DMS153 treated with DMSO at 0.1 percent for 48 hours (cell line): Measurements from ENCODE around the gene PCDHA1.
"Not testable (repeated sequence)": the region's sequence is repeated elsewhere in the genome, so short reads cannot be mapped to it uniquely, and the experiment has no call there.

ENCODE experiments used
- DNase-seq: peaks from one replicate; lab custom pipeline; 2025; ENCODE audit not compliant: unreplicated experiment; lab: John Stamatoyannopoulos, UW

Gene PCDHA1

DNA sequence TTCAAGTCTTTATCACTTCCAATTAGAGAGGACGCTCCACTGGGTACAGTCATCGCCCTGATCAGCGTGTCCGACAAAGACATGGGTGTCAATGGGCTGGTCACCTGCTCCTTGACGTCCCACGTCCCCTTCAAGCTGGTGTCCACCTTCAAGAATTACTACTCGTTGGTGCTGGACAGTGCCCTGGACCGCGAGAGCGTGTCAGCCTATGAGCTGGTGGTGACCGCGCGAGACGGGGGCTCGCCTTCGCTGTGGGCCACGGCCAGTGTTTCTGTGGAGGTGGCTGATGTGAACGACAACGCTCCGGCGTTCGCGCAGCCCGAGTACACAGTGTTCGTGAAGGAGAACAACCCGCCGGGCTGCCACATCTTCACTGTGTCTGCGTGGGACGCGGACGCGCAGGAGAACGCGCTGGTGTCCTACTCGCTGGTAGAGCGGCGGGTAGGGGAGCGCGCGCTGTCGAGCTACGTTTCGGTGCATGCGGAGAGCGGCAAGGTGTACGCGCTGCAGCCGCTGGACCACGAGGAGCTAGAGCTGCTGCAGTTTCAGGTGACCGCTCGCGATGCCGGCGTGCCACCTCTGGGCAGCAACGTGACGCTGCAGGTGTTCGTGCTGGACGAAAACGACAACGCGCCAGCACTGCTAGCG is 22.4 kb downstream of the PCDHA1 start:
- not testable (repeated sequence) for DNase-seq

DNA sequence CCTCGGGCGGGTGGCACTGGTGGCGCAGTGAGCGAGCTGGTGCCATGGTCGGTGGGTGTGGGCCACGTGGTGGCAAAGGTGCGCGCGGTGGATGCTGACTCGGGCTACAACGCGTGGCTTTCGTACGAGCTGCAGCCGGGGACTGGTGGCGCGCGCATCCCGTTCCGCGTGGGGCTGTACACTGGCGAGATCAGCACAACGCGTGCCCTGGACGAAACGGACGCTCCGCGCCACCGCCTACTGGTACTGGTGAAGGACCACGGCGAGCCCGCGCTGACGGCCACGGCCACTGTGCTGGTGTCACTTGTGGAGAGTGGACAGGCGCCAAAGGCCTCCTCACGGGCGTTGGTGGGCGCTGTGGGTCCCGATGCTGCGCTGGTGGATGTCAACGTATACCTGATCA is 22.9 kb downstream of the PCDHA1 start:
- DNase-seq: no peak

DNA sequence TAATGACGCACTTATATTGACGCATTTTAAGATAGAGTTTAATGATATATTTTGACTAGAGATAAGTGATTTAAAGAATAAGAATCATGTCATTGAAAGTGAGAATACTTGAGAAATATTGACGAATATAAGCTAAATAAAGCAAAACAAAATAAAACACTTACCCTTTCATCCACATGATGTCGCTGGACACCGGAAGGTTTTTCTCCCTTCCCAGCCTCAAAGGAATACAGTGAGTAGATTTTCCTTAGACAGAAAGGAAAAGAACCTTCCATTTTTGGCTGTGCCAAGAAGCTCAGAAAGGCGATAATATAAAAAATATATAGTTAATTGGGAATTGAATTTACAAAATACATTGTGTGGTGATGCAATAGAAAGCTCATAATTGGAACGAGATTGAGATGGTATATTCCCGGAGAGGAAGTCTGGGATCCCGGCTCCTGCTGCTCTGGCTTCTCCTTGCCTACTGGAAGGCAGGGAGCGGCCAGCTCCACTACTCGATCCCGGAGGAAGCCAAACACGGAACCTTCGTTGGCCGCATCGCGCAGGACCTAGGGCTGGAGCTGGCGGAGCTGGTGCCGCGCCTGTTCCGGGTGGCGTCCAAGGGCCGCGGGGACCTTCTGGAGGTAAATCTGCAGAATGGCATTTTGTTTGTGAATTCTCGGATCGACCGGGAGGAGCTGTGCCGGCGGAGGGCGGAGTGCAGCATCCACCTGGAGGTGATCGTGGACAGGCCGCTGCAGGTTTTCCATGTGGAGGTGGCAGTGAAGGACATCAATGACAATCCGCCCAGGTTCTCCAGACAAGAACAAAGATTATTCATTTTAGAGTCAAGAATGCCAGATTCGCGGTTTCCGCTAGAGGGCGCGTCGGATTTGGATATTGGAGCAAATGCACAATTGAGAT is 35.7 kb downstream of the PCDHA1 start, which contains the start of gene PCDHA5:
TSS of gene PCDHA5 (plus strand) at position 239 of the 906 bp plus-strand sequence.
- no peak for DNase-seq

DNA sequence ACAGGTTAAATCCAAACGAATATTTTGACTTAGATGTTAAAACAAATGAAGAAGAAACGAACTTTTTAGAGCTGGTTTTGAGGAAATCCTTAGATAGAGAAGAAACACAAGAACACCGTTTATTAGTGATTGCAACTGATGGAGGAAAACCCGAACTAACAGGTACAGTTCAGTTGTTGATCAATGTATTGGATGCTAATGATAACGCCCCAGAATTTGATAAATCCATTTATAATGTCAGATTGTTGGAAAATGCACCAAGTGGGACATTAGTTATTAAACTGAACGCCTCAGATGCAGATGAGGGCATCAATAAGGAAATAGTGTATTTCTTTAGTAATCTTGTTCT is 36.3 kb downstream of the PCDHA1 start:
- DNase-seq: no peak

DNA sequence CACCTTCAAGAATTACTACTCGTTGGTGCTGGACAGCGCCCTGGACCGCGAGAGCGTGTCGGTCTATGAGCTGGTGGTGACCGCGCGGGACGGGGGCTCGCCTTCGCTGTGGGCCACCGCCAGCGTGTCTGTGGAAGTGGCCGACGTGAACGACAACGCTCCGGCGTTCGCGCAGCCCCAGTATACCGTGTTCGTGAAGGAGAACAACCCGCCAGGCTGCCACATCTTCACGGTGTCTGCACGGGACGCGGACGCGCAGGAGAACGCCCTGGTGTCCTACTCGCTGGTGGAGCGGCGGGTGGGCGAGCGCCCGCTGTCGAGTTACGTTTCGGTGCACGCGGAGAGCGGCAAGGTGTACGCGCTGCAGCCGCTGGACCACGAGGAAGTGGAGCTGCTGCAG is 37.0 kb downstream of the PCDHA1 start:
- not testable (repeated sequence) for DNase-seq

DNA sequence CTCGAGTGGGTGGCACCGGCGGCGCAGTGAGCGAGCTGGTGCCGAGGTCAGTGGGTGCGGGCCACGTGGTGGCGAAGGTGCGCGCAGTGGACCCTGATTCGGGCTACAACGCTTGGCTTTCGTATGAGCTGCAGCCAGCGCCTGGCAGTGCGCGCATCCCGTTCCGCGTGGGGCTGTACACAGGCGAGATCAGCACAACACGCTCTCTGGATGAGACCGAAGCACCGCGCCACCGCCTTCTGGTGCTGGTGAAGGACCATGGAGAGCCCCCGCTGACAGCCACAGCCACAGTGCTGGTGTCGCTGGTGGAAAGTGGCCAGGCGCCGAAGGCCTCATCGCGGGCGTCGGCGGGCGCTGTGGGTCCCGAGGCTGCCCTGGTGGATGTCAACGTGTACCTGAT is 37.5 kb downstream of the PCDHA1 start:
- no peak for DNase-seq

DNA sequence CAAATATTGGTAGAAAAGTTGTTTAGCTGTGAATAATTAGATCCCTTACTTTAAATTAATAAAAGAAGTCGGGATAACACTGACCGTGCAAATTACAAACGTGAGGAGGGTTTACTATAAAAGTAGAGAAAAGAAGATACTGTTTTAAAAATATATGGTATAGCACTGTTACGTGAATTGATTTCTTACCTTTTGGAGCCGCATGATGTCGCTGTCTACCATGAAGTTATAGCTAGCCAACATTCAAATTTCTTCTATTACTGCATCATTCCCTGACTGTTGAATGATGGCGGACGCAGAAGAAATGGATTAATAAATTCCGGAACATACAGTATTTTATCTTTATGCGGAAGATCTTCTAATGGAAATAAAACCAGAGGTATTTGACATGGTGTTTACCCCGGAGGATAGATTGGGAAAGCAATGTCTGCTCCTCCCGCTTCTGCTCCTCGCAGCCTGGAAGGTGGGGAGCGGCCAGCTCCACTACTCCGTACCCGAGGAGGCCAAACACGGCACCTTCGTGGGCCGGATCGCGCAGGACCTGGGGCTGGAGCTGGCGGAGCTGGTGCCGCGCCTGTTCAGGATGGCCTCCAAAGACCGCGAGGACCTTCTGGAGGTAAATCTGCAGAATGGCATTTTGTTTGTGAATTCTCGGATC is 41.9 kb downstream of the PCDHA1 start, which contains the start of gene PCDHA6:
TSS of gene PCDHA6 (plus strand) at position 257 of the 658 bp plus-strand sequence. CDS start at position 389, 132 bp downstream.
- no peak for DNase-seq

DNA sequence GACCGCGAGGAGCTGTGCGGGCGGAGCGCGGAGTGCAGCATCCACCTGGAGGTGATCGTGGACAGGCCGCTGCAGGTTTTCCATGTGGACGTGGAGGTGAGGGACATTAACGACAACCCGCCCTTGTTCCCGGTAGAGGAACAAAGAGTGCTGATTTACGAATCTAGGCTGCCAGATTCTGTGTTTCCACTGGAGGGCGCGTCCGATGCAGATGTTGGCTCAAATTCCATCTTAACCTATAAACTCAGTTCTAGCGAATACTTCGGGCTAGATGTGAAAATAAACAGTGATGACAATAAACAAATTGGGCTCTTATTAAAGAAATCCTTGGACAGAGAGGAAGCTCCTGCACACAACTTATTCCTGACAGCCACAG is 42.4 kb downstream of the PCDHA1 start:
- no peak for DNase-seq

DNA sequence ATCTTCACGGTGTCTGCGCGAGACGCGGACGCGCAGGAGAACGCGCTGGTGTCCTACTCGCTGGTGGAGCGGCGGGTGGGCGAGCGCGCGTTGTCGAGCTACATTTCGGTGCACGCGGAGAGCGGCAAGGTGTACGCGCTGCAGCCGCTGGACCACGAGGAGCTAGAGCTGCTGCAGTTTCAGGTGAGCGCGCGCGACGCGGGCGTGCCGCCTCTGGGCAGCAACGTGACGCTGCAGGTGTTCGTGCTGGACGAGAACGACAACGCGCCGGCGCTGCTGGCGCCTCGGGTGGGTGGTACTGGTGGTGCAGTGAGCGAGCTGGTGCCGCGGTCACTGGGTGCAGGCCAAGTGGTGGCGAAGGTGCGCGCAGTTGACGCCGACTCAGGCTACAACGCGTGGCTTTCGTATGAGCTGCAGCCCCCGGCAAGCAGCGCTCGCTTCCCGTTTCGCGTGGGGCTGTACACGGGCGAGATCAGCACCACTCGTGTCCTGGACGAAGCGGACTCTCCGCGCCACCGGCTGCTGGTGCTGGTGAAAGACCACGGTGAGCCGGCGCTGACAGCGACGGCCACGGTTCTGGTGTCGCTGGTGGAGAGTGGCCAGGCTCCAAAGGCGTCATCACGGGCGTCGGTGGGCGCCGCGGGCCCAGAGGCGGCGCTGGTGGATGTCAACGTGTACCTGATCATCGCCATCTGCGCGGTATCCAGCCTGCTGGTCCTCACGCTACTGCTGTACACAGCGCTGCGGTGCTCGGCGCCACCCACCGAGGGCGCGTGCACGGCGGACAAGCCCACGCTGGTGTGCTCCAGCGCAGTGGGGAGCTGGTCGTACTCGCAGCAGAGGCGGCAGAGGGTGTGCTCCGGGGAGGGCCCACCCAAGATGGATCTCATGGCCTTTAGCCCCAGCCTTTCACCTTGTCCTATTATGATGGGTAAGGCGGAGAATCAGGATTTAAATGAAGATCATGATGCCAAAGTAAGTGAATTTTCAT is 43.9 kb downstream of the PCDHA1 start:
- not testable (repeated sequence) for DNase-seq

DNA sequence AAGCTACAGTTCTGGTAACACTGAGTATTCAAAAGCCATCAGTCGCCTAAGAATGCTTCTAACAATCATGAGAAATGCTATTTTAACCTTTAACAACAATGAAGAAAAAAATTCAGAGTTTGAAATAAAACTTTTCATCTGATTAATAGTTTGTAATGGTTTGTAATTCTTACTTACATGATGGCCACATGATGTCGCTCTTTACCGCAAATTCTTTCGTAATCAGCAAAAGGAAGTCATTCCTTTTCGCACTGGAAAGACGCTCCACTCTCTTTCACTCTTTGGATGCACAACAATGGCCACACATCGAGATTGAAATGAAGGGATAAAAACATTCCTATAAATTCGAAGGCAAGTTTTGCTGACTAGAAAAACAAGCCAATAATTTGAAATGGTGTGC is 48.1 kb downstream of the PCDHA1 start, which contains the start of gene PCDHA7:
TSS of gene PCDHA7 (plus strand) at position 277 of the 400 bp plus-strand sequence. CDS start at position 392, 115 bp downstream.
- no peak for DNase-seq

DNA sequence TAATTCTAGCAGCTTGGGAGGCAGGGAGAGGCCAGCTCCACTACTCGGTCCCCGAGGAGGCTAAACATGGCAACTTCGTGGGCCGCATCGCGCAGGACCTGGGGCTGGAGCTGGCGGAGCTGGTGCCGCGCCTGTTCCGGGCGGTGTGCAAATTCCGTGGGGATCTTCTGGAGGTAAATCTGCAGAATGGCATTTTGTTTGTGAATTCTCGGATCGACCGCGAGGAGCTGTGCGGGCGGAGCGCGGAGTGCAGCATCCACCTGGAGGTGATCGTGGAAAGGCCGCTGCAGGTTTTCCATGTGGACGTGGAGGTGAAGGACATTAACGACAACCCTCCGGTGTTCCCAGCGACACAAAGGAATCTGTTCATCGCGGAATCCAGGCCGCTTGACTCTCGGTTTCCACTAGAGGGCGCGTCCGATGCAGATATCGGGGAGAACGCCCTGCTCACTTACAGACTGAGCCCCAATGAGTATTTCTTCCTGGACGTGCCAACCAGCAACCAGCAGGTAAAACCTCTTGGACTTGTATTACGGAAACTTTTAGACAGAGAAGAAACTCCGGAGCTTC is 48.6 kb downstream of the PCDHA1 start:
- not testable (repeated sequence) for DNase-seq

DNA sequence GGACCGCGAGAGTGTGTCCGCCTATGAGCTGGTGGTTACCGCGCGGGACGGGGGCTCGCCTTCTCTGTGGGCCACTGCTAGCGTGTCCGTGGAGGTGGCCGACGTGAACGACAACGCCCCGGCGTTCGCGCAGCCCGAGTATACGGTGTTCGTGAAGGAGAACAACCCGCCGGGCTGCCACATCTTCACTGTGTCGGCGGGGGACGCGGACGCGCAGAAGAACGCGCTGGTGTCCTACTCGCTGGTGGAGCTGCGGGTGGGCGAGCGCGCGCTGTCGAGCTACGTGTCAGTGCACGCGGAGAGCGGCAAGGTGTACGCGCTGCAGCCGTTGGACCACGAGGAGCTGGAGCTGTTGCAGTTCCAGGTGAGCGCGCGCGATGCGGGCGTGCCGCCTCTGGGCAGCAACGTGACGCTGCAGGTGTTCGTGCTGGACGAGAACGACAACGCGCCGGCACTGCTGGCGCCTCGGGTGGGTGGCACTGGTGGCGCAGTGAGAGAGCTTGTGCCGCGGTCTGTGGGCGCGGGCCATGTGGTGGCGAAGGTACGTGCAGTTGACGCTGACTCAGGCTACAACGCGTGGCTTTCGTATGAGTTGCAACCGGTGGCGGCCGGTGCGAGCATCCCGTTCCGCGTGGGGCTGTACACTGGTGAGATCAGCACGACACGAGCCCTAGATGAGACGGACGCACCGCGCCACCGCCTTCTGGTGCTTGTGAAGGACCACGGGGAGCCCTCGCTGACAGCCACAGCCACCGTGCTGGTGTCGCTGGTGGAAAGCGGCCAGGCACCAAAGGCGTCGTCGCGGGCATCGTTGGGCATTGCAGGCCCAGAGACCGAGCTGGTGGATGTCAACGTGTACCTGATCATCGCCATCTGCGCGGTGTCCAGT is 49.9 kb downstream of the PCDHA1 start:
- no peak for DNase-seq

DNA sequence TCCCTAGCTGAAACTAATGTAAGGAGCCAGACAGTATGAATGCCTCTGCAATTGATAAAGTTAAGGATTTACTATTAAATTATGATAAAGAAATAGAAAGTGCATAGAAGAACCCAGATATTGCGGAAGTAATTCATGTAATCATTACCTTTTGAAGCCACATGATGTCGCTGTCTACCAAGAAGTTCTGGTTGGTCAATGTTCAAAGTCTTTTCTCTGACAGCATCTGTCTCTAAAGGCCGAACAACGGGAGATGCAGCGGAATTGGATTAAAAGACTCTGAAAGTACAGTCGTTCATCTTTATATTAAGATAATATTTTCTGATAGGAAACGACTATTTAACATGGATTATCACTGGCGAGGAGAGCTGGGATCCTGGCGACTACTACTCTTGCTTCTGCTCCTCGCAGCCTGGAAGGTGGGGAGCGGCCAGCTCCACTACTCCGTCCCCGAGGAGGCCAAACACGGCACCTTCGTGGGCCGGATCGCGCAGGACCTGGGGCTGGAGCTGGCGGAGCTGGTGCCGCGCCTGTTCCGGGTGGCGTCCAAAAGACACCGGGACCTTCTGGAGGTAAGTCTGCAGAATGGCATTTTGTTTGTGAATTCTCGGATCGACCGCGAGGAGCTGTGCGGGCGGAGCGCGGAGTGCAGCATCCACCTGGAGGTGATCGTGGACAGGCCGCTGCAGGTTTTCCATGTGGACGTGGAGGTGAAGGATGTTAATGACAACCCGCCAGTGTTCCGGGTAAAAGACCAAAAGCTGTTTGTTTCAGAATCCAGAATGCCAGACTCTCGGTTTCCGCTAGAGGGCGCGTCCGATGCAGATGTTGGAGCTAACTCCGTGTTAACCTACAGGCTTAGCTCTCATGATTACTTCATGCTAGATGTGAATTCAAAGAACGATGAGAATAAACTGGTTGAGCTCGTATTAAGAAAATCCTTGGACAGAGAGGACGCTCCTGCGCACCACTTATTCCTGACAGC is 55.3 kb downstream of the PCDHA1 start, which contains the start of gene PCDHA8:
TSS of gene PCDHA8 (plus strand) at position 210 of the 985 bp plus-strand sequence. CDS start at position 345, 135 bp downstream.
- no peak for DNase-seq

DNA sequence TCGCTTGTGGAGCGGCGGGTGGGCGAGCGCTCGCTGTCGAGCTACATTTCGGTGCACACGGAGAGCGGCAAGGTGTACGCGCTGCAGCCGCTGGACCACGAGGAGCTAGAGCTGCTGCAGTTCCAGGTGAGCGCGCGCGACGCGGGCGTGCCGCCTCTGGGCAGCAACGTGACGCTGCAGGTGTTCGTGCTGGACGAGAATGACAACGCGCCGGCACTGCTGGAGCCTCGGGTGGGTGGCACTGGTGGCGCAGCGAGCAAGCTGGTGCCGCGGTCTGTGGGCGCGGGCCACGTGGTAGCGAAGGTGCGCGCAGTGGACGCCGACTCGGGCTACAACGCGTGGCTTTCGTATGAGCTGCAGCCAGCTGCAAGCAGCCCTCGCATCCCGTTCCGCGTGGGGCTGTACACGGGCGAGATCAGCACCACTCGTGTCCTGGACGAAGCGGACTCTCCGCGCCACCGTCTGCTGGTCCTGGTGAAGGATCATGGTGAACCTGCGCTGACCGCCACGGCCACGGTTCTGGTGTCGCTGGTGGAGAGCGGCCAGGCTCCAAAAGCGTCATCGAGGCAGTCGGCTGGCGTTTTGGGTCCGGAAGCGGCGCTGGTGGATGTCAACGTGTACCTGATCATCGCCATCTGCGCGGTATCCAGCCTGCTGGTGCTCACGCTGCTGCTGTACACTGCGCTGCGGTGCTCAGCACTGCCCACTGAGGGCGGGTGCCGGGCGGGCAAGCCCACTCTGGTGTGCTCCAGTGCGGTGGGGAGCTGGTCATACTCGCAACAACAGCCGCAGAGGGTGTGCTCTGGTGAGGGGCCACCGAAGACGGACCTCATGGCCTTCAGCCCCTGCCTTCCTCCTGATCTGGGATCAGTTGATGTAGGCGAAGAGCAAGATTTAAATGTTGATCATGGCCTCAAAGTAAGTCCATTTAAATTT is 57.1 kb downstream of the PCDHA1 start:
- no peak for DNase-seq

DNA sequence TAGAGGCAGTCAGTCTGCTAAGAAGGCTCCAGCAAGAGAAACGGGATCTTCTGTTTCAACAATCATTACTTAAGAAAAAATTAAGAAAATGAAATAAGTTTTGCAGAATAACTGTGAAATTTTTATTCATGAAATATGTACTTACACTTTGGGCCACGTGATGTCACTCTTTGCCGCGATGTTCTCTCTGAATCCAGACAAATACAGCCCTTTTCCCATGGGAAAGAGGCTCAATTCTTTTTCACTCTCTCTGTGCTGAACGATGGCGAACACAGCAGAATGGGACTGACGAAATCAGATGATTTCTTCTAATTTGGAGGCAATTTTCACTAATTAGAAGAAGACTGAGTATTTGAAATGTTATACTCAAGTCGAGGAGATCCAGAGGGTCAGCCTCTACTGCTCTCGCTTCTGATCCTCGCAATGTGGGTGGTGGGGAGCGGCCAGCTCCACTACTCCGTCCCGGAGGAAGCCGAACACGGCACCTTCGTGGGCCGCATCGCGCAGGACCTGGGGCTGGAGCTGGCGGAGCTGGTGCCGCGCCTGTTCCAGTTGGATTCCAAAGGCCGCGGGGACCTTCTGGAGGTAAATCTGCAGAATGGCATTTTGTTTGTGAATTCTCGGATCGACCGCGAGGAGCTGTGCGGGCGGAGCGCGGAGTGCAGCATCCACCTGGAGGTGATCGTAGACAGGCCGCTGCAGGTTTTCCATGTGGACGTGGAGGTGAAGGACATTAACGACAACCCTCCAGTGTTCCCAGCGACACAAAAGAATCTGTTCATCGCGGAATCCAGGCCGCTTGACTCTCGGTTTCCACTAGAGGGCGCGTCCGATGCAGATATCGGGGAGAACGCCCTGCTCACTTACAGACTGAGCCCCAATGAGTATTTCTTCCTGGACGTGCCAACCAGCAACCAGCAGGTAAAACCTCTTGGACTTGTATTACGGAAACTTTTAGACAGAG is 62.5 kb downstream of the PCDHA1 start, which contains the start of gene PCDHA9:
TSS of gene PCDHA9 (plus strand) at position 244 of the 964 bp plus-strand sequence. CDS start at position 358, 114 bp downstream.
- not testable (repeated sequence) for DNase-seq
